Inflammatory macrophage treated with lipopolysaccharide for 4 hours (primary cell): ENCODE data around the gene AMBP.

ENCODE experiments used
- DNase-seq: peaks from one replicate; pipeline ENCODE4 v3.0.0-alpha.2; 2020

The AMBP gene

GRCh38 chr9:114072184-114073140, 5.6 kb downstream of the AMBP start:
- DNase-seq, result no peak

GRCh38 chr9:114071197-114071795, 6.8 kb downstream of the AMBP start:
- no peak for DNase-seq

- no peak for DNase-seq
Observed at GRCh38 chr9:114070188-114071103, 7.7 kb downstream of the AMBP start.

- no peak for DNase-seq
Observed at GRCh38 chr9:114069476-114070187, 8.5 kb downstream of the AMBP start.

- DNase-seq, result no peak
Observed at GRCh38 chr9:114065304-114065703, 12.8 kb downstream of the AMBP start.

- DNase-seq, result peak; percentile 48
Observed at GRCh38 chr9:114061830-114062474, 16.1 kb downstream of the AMBP start.

GRCh38 chr9:114061292-114061691, 16.8 kb downstream of the AMBP start:
- no peak for DNase-seq

- DNase-seq, result no peak
Observed at GRCh38 chr9:114060711-114061110, 17.4 kb downstream of the AMBP start.

GRCh38 chr9:114060070-114060469, 18.0 kb downstream of the AMBP start:
- no peak for DNase-seq

GRCh38 chr9:114059047-114059803, 18.9 kb downstream of the AMBP start:
- DNase-seq, result no peak

GRCh38 chr9:114058688-114059046, 19.4 kb downstream of the AMBP start:
- no peak for DNase-seq

GRCh38 chr9:114057161-114057885, 20.8 kb downstream of the AMBP start:
- no peak for DNase-seq

GRCh38 chr9:114056527-114056926, 21.6 kb downstream of the AMBP start:
- DNase-seq, result no peak

- no peak for DNase-seq
Observed at GRCh38 chr9:114055894-114056293, 22.2 kb downstream of the AMBP start.

GRCh38 chr9:114055061-114055460, 23.0 kb downstream of the AMBP start:
- no peak for DNase-seq

- DNase-seq, result no peak
Observed at GRCh38 chr9:114054191-114054690, 23.9 kb downstream of the AMBP start.

- DNase-seq, result no peak
Observed at GRCh38 chr9:114053246-114054005, 24.7 kb downstream of the AMBP start.

GRCh38 chr9:114051706-114052105, 26.4 kb downstream of the AMBP start:
- no peak for DNase-seq

- no peak for DNase-seq
Observed at GRCh38 chr9:114051281-114051680, 26.8 kb downstream of the AMBP start.

GRCh38 chr9:114050646-114051045, 27.5 kb downstream of the AMBP start:
- DNase-seq, result no peak
